SHP77 (cell line): ENCODE results near the gene FUT1.
"Not testable (repeated sequence)": the region's sequence is repeated elsewhere in the genome, so short reads cannot be mapped to it uniquely, and the experiment has no call there.

Source experiments
- DNase-seq, 2 experiments: peaks; one replicate each; lab custom pipeline; 2025; lab: John Stamatoyannopoulos, UW

The FUT1 gene

DNA sequence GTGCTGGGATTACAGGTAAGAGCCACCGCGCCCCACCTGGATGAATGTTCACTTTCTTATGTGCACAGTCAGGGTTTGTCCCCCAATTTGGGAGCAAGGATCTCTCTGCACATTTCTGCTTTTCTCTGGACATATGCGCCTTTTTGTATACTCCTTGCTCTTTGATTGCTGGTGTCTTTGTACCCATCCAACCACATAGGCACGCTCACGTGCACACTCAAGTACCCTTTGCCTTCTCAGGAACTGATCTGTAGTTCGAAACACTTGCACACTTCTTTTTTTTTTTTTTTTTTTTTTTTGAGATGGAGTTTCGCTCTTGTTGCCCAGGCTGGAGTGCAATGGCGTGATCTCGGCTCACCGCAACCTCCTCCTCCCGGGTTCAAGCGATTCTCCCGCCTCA, 34.3 kb downstream of the FUT1 start:
- not testable (repeated sequence) for DNase-seq

DNA sequence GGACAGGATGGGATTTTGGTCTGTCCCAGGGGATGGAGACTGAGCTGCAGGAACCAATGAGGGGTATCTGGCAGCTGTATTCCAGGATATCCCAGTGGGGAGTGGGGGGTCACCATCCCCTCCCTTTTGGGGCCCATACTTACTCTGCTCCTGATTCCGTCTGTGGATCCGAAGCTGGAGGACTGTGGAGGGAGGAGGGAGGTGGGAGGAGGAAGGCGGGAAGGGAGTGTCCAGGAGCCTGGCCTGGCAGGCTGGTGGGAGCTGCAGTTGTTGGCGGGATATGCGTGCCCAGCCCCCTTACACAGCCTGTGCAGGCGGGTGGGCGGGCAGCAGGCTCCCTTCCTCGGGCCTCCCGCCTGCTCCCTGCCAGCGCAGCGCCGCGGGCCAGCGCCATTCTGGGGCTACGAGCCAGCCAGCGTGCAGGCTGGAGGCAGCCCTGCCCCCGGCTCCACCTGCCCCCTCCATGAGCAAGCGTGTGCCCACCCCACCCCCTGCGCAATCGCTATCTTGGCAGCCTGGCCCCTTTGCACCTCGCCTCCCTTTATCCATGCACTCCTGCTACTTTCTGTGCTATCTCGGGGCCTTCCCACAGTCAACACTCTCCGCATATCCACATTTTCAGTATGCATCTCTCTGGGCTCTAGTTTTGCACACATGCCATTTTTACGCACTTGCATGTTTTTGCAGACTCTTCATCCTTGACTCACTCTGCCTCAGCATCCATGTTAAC, 35.7 kb downstream of the FUT1 start:
- DNase-seq, result peak; percentile 46 to 58

DNA sequence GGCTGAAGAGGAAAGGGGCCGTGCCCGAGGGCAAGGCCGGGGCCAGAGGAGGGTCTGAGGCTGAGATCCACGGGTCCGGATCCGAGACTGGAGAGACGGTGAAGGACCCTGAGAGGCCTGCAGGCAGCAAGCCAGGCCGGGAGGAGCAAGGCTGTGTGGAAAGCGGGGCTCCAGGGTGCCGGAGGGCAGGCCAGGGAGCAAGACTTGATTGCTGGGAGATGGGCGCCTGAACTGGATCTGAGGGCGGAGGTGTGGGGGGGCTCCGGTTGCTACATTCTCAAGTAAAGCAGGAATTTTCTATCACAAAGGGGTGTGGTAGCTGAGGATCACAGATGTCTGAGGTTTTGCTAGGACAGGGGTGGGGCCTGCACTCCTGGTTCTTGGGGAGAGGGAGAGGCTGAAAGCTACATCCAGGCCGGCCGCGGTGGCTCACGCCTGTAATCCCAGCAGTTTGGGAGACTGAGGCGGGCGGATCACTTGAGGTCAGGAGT, 36.7 kb downstream of the FUT1 start:
- no peak for DNase-seq

DNA sequence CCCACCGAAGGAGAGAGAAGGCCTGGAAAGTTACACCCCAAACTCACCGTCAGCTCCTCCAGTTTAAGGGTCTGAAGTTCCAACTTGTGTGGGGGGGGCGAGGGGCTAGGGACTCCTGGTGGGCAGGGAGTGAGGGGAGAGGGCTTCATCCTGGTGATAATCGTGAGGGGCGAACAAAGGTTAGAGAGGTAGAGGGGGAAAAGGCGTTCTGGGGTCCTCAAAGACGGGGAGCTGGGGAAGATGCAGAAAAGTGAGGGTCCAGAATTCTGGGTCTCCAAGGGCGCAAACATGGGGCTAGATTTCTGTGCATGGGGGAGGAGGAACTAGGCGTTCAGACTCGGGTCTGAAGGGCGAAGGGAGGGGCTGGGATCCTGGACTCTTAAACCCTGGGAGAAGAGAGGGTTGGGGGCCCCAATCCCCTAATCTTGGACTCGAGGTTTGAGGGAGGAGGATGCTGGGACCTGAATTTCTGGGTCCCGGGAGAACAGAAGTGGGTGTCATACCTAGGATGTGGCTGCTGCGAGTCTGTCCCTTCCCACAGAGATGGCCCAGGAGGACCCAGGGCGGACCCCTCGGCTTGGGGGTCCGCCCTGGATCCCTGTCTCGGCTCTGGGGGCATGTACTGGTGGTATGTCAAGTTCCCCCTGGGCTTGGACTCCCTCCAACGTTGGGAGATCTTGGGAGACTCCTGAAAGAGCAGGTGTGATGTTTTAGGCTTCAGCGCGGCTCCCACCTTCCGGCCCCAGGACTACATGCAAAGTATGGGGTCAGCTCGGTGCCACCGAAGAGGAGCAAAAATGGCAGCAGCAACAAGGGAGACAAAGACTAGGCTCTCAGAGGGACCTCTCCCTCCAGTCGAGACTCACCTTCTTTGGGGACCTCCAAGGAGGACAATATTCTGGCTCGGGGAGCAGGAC, 37.4 kb downstream of the FUT1 start:
- DNase-seq, result no peak

DNA sequence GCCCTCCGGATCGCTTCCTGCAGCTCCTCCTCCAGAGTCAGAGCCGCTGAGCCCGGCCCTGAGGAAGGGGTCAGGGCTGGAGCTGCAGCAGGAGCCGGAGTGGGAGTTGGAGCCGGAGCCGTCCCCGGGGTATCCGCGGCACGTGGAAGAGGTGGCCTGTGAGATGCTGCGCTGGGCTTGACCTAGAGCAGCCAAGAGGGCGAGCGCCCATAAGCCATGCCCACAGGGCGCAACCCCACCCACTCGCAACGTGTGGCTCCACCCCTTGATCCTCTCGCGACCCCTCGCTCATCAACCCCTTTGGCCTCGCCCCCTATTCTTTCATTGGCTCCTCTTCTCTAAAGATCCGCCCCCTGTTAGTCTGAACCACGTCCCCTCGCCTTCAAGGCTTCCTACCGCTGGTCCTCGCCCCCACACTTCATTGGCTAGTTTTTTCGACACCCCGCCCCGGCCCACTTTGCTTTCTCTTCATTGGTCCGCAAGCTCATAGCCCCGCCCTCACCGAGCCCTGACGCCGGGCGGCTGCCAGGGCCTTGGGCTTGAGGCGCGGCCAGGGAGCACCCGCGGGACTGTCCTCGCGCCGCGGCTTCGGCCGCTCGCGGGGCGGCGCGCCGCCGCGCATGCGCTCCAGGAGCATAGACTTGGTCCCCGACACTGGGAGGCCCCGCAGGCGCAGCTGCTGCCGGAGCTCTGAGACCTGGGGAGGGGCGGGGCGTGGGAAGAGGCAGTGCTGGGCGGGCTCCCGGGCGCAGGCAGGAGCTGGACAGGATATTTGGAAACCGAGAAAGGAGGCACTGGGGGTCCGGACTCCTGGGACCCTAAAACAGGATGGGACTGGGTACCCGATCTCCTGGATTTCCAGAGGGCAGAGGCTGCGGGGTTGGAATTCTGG, 38.3 kb downstream of the FUT1 start:
- peak; percentile 99 for DNase-seq

DNA sequence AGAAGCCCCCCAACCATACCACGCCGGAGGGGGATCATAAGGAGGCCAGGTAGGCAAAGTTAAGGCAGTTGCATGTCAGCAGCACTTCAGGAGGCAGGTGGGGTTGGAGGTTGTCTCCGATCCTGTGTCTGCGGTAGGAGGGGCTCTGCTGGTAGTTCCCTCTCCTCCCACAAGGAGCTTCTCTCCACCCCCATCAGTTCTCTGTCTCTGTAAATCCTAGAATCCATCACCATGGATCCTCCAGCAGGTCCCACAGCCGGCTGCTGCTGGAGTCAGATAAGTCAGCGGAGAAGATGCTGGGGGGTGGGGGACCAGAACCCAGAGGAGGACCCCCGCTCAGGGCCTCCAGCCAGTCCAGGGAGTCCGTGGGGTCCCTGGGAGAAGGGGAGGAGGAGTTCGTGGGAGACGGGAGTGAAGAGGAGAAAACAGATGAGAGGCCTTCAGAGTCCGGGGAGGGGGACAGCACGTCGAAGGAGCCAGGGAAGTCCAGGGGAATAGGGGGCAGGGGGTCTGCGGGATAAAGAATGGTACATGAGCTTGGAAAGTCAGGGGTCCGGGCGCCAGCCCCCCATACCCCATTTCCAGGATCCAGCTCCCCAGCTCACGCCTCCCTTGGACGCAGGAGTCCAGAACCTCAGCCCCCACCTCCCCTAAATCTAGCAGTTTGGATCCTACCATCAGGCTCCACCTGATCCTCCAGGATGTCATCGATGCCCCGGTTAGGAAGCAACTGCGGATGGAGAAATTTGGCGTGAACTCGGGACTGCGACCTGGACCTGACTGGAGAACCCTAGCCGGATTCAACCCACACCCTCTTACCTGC, 39.2 kb downstream of the FUT1 start:
- DNase-seq, result no peak

DNA sequence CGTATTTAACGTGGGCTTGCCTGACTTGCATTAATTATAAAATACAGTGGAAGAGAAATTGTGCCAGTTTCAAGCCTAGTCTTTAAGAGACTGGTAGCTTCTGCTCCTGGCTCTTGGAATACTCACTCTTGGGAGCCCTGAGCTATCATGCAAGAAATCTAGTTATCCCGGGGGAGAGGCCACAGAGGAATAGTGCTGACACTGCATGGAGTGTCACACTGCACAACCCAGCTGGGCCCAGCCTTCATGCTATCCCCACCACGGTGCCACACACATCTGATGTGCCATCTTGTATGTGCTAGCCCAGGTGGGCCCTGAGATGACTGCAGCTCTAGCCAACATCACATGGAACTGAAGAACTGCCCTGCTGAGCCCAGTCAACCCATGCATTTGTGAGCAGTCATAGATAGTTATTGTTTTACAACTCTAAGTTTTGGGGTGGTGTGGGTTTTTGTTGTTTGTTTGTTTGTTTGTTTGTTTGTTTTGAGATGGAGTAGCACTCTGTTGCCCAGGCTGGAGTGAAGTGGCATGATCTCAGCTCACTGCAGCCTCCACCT, 41.3 kb downstream of the FUT1 start:
- DNase-seq, result no peak

DNA sequence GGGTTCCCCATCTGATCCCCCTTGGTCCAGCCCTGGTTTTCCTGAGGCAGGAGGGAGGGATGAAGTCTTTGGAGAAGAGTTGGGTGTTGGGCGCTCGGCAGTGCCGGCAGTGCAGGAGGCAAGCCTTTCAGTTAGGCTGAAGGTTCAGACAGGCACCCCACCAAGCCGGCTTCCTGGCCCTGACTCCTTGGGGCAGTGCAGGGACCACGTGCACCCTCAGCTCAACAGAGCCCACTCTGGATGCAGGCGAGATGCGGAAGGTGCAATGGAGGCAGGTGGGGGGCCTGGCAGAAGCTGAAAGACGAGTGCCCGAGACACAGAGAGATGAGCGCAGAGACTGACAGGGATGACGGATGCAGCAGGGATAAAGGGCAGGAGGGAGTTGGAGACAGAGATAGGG, 44.0 kb downstream of the FUT1 start:
- DNase-seq, result no peak

DNA sequence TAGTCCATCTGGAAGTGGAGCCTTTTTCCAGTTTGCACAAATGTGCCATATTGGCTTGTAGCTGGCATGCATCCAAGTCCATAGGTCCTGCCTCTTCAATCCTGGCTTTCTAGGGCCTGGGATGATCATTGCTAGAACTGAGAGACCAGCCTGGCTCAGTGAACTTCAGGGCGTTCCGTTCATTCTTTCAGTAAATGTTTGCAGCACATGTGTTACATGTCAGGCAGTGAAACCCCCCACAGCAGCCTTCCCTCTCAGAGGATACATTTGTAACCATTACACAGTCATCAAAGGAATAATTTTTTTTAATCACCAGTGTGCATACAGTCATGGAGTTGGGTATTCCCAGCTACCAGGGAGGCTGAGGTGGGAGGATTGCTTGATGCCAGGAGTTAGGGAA, 47.0 kb downstream of the FUT1 start:
- no peak for DNase-seq

DNA sequence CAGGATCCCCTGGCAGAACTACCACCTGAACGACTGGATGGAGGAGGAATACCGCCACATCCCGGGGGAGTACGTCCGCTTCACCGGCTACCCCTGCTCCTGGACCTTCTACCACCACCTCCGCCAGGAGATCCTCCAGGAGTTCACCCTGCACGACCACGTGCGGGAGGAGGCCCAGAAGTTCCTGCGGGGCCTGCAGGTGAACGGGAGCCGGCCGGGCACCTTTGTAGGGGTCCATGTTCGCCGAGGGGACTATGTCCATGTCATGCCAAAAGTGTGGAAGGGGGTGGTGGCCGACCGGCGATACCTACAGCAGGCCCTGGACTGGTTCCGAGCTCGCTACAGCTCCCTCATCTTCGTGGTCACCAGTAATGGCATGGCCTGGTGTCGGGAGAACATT, 49.1 kb downstream of the FUT1 start:
- no peak for DNase-seq

DNA sequence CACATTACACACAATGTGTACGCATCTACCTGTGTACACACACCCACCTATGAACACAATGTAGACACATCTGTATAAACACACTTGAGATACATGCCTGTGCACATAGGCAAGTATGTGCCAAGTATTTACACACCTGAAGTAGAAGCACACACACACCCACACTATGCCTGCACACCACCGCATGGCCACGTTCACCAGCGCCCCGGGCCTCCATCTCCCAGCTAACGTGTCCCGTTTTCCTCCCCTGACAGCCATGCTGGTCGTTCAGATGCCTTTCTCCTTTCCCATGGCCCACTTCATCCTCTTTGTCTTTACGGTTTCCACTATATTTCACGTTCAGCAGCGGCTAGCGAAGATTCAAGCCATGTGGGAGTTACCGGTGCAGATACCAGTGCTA, 49.7 kb downstream of the FUT1 start:
- no peak for DNase-seq

DNA sequence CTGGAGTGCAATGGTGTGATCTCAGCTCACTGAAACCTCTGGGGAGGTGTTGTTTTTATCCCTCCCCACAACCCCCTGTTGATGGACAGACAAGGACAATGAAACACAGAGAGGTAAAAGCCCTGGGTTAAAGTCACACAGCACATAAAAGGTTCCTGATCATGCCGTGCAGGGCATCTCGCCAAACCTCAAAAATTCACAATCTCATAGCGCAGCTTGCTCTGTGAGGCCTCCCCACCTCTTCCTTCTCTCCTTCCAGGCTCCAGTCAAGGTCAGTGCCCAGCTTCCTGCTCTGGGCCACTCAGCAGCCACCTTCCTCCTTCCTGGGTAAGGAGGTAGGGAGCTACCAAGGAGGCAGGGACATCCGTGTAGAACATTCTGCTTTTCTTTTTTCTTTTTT, 54.4 kb downstream of the FUT1 start:
- DNase-seq, result no peak
